AG04450 (cell line): ENCODE results near the gene PARM1. TPM values are rescaled to one million over a fixed set of nuclear protein-coding genes. Genes with fewer than 3 reads are reported as not detected.

Experiments used
- CTCF ChIA-PET: fragments of 300-600, 350-600 bp; formaldehyde crosslinking; extraction: SDS; loops from one replicate; lab custom pipeline; 2022; ENCODE audit warnings: antibody characterized with exemption, inconsistent platforms; lab: Charles Lee
- POLR2A ChIA-PET: fragments of 350-600 bp; formaldehyde crosslinking; extraction: SDS; loops from one replicate; lab custom pipeline; 2021; ENCODE audit warnings: antibody characterized with exemption, inconsistent platforms; lab: Yijun Ruan, JAX
- DNase-seq: peaks from one replicate; pipeline ENCODE4 v3.0.0-alpha.2; 2011; ENCODE audit warnings: low read depth, low spot score
- H3K27ac ChIP-seq: one replicate; pipeline ENCODE4 v1.5.1; 2012; ENCODE audit warnings: low read depth, low read length, control low read depth
- H3K27me3 ChIP-seq: one replicate; pipeline ENCODE4 v1.6.0; 2012; ENCODE audit warnings: low read length; ENCODE audit not compliant: control insufficient read depth, insufficient read depth
- H3K4me3 ChIP-seq: 2 replicates; pipeline ENCODE4 v1.5.1; 2011; ENCODE audit warnings: mild to moderate bottlenecking, low read depth, low read length, control low read depth
- H3K9me3 ChIP-seq: 2 replicates; pipeline ENCODE4 v1.5.1; 2012; ENCODE audit warnings: low read length; ENCODE audit not compliant: control insufficient read depth, insufficient read depth
- polyA minus RNA-seq: library from RNA; depleted of rRNA, polyadenylated mRNA; stranded (reverse); fragments of >200 nt; gene quantifications from 2 replicates; pipeline ENCODE4 v1.2.3, GENCODE V29; 2011; rRNA and poly(A)+ RNA removed
- polyA plus RNA-seq: library from polyadenylated mRNA; depleted of rRNA; stranded (reverse); fragments of >200 nt; gene quantifications from 2 replicates; pipeline ENCODE4 v1.2.3, GENCODE V29; 2011; rRNA removed
- TF ChIP-seq, protein P1 (sequence below): IDR thresholded peaks from 2 replicates; pipeline ENCODE4 v1.5.1; 2011; ENCODE audit warnings: low read depth, low read length, control low read depth, inconsistent platforms

PARM1 gene, protein sequence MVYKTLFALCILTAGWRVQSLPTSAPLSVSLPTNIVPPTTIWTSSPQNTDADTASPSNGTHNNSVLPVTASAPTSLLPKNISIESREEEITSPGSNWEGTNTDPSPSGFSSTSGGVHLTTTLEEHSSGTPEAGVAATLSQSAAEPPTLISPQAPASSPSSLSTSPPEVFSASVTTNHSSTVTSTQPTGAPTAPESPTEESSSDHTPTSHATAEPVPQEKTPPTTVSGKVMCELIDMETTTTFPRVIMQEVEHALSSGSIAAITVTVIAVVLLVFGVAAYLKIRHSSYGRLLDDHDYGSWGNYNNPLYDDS
- polyA plus RNA-seq, result 0.10 and 0.11 TPM in 2 replicates
- 0.14 TPM in 1 of 2 replicates, not detected in the other for polyA minus RNA-seq

DNA sequence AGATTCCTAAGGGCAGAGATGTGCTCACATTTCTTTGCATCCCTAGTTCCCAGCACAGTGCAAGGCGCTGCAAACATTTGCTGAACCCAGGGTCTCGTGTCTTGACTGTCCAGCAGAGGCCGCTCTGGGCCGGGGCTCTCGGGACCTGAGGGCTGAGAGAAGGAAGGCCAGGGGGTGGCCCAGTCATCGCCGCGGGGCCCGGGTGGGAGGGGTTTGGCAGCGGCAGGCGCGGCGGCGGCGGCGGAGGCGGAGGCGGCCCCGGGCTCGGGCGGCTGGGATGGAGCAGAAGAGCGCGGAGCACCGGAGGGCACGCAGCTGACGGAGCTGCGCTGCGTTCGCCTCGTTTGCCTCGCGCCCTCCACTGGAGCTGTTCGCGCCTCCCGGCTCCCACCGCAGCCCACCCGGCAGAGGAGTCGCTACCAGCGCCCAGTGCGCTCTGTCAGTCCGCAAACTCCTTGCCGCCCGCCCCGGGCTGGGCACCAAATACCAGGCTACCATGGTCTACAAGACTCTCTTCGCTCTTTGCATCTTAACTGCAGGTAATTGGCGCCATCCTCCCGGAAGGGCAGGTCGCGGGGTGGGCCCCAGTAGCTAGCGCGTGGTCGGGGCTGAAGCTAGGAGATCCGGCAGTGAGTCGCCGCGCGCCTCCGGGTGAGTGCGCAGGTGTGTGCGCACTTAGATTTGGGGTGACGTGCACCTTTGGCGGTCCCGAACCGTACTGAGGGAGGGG lies at the start of gene PARM1:
PARM1 (plus strand) TSS at position 285 of the 730 bp plus-strand sequence; CDS start at position 497, 212 bp downstream.
- CTCF ChIA-PET, result interaction anchor here (0.6 to 2.3 kb wide), 14 partner anchors 10 to 678 kb away, joined by 3 to 16 read pairs (median 4); no protein-coding TSS in a partner anchor
- DNase-seq, result peak; percentile 16
- Histone ChIP-seq H3K27ac (no peak within 1 kb of the TSS), H3K4me3 (peak within 1 kb of the TSS; percentile 55), H3K9me3 (peaks cover 6% of the 10 kb centered on the region; the same call in 1 of the 2 replicates), H3K27me3 (peaks cover 45% of the 10 kb centered on the region)
- POLR2A ChIA-PET, result no interaction called here
- TF ChIP-seq, protein P1, sequence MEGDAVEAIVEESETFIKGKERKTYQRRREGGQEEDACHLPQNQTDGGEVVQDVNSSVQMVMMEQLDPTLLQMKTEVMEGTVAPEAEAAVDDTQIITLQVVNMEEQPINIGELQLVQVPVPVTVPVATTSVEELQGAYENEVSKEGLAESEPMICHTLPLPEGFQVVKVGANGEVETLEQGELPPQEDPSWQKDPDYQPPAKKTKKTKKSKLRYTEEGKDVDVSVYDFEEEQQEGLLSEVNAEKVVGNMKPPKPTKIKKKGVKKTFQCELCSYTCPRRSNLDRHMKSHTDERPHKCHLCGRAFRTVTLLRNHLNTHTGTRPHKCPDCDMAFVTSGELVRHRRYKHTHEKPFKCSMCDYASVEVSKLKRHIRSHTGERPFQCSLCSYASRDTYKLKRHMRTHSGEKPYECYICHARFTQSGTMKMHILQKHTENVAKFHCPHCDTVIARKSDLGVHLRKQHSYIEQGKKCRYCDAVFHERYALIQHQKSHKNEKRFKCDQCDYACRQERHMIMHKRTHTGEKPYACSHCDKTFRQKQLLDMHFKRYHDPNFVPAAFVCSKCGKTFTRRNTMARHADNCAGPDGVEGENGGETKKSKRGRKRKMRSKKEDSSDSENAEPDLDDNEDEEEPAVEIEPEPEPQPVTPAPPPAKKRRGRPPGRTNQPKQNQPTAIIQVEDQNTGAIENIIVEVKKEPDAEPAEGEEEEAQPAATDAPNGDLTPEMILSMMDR, result peak; percentile 70

DNA sequence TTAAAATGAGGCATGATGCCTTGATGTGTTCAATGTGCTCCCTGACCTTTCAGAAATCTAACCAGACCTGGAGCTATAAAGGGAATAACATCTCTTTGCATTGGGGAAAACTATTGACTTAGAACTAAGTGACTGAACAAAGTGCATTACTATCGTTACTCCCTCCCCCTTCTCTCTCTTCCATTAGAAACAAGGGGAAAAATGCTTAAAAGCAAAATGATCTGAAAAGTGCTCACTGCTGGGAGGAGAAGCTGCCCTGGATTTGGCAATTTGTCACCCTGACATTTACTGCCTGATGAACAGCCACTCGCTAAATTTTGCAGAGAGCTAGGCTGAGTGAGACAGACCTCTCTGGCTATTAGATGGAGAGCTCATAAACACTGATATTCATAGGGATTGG lies 48.6 kb upstream of the PARM1 start:
- no peak overlapping the region for H3K4me3 ChIP-seq
- no peaks in the 10 kb centered on the region for H3K9me3 ChIP-seq
- no peak overlapping the region for H3K27ac ChIP-seq
- ChIA-PET POLR2A (interaction anchor here (1.0 kb wide), 1 partner anchor 11 kb away, joined by 3 read pairs; no protein-coding TSS in a partner anchor), CTCF (interaction anchor here (1.7 to 2.2 kb wide), 2 partner anchors 10 to 608 kb away, joined by 3 to 16 read pairs; no protein-coding TSS in a partner anchor)
- TF ChIP-seq, protein P1, result no peak
- H3K27me3 ChIP-seq, result no peaks in the 10 kb centered on the region
- no peak for DNase-seq

DNA sequence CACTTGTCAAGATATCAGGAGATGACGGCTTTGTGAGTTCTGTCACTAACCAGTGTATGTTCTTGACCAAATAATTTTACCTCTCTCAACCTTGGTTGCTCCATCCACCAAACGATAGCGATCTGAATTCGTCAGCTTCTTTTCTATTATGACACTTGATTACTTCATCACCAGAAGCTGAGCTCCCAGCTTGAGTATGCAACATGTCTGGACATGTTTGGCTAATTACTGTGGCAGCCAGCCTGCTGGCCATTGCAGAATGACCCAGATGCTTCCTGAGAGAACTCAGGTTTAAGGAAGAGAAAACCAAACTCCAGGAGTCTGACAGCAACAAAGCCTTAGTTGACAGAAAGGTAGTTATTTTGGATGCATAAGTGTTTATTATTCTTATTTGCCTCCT lies 46.4 kb upstream of the PARM1 start:
- ChIA-PET POLR2A (no interaction called here), CTCF (interaction anchor here (1.4 to 2.3 kb wide), 2 partner anchors 12 to 14 kb away, joined by 5 to 12 read pairs; no protein-coding TSS in a partner anchor)
- no peak overlapping the region for H3K27ac ChIP-seq
- no peak for DNase-seq
- H3K27me3 ChIP-seq, result no peaks in the 10 kb centered on the region
- H3K4me3 ChIP-seq, result no peak overlapping the region
- H3K9me3 ChIP-seq, result no peaks in the 10 kb centered on the region
- TF ChIP-seq, protein P1, result no peak

DNA sequence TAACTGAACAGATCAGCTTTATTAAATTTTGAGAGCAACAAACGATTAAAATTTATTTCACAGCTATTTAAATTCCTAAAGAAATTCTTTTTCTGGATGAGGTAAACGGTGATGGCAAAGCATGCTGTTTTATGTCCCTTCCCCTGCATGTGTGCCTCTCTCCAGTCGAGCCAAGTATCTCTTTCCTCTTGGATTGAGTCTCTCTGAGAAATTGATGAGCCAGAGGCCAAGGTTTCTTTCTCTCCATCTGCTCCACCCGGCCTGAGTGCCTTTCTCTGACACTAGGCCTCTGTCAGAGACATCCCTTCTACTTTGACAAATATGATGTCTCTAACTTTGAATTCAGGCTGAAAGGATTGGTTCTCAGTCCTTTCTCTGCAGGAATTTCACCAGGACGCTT lies 42.6 kb upstream of the PARM1 start:
- TF ChIP-seq, protein P1, result no peak

More for the DNA sequence above, 42.6 kb upstream of the PARM1 start:
- Histone ChIP-seq H3K27ac (no peak overlapping the region), H3K4me3 (no peak overlapping the region), H3K9me3 (no peaks in the 10 kb centered on the region), H3K27me3 (no peaks in the 10 kb centered on the region)
- POLR2A ChIA-PET, result no interaction called here
- CTCF ChIA-PET, result interaction anchor here (0.9 kb wide), 1 partner anchor 15 kb away, joined by 5 read pairs; no protein-coding TSS in a partner anchor
- DNase-seq, result no peak
